NCI-H510A (cell line): ENCODE measurements around the gene USP47.
"Not testable (repeated sequence)": the region's sequence is repeated elsewhere in the genome, so short reads cannot be mapped to it uniquely, and the experiment has no call there.

Source experiments
- DNase-seq: peaks from one replicate; lab custom pipeline; 2025; lab: John Stamatoyannopoulos, UW

Gene USP47

DNA sequence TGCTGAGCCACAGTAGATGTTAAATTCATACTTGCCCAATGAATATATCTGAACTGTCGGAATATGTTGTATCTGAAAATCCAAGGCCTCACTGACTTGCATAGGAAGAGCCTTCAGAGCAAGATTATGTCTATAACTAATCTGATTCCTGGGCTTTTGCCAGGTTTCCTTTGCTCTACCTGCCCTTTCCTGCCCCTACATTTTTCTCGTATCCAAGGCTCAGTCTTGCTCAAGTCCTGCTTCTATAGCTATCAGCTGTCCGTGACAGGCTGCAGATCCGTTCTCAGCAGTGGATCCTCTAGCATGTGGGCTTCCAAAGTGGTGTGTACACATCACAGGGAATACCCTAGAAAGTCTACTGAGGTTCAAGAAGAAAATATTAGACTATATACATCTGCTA lies 18.8 kb upstream of the USP47 start:
- no peak for DNase-seq

DNA sequence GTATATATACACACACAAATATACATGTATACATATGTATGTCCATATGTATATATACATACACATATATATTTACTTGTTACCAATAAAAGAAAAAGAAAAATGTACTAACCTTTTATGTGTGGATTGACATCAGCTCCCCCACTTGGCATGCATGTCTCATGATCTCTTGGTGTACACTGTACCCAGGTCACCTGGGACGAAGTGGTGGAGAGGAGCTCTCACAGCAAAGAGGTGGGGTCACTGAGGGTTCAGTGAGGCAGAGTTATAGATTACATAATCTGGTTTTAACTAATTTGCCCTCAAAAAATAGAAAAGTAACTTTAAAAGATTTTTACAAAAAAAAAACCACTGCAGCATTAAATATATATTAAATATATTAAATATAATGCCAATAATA lies 15.5 kb upstream of the USP47 start:
- DNase-seq, result no peak

DNA sequence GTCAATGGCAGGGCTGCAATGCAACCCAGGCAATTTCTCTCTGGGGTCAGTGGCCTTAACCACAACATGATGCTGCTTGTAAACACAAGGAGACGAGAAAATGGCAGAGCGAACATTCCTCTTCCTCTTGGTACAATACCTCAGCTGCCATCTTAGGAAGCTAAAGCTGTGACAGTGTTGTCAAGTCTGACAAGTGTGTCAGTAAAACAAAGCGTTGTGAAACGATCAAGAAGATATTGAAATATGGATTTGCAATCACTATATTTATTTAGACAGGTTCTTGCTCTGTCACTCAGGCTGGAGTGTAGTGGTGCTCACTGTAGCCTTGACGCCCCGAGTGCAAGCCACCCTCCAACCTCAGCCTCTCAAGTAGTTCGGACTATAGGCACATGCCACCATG lies 14.5 kb upstream of the USP47 start:
- DNase-seq, result no peak

DNA sequence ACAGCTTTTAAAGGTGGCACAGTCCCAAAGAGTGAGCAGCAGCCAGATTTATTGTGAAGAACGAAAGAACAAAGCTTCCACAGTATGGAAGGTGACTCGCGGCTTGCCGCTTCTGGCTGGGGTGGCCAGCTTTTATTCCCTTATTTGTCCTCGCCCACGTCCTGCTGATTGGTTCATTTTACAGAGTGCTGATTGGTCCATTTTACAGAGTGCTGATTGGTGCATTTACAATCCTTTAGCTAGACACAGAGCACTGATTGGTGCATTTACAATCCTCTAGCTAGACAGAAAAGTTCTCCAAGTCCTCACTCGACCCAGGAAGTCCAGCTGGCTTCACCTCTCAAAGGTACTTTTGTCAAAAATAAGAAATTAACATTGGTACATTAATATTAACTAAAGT lies 10.4 kb upstream of the USP47 start:
- not testable (repeated sequence) for DNase-seq

GRCh38 chr11:11836676-11837231 lies 5.0 kb upstream of the USP47 start:
- DNase-seq, result no peak

DNA sequence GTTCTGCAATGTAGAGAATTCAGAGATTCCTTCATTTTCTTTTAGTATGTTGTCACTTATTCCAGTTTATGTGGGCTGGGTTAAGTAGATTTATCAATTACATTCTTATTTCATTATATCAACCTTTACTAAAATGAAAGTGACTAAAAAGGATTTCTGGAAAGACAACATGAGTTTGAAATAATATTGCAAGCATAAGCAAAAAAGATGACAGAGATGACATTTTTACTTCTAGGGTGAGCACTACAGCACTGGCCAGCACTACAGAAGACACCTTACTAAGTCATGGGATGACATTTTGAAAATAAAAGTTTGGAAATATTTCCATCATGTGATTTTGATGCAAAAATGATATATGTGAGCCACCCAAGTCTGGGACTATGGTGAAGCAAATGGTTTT lies 2.1 kb upstream of the USP47 start:
- no peak for DNase-seq

DNA sequence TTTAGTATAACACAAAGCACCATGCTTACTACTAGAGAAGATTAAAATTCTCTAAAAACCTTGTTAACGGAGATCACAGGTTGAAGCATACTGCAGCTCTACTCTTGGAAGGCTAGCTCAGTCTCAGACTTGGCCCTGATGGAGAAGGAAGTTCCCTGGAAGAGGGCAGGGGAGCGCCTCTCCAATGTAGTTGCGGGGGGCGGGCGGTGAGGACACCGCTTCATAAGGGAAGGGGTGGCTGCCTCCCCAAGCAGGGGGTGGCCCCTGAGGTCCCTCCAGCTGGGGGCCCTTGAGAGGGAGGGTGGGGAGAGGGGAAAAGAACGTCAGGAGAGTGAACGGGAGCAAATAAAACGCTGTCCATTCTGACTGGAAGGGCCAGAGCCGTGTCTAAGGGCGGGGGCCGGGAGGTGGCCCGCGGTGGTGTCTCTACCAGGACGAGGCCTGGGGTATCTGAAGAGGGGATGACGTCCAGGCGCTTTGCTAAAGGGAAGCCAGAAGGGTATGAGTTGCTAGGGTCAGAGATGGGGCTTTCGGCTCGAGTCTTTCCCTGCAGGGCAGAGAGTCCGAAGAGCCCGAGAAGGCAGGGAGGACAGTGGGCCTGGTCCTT lies 553 bp upstream of the USP47 start:
- no peak for DNase-seq

- DNase-seq, result no peak
These were observed 743 bp downstream of the USP47 start for GRCh38 chr11:11842421-11843008.

- no peak for DNase-seq
These were observed 1.4 kb downstream of the USP47 start for GRCh38 chr11:11843211-11843621.

- no peak for DNase-seq
These were observed 1.9 kb downstream of the USP47 start for GRCh38 chr11:11843642-11844041.

DNA sequence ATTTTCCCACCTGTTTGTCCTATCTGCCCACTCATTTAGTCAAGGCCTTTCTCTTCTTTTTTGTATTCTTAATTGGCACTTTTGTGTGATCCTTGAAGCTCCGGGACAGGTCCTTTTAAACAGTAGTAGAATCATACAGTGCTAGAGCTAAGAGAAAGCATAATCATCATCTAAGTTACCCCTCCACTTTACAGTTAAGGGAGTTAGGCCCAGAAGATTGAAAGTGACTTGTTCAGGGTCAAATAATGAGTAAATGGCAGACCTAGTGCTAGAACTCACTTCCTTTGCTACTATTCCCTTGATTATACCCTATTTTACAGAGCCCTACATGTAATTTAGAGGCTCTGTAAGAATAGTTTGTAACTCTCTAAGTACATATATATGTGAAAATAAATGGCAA lies 2.5 kb downstream of the USP47 start:
- no peak for DNase-seq

GRCh38 chr11:11845071-11845470 lies 3.3 kb downstream of the USP47 start:
- peak; percentile 13 for DNase-seq

- no peak for DNase-seq
These were observed 3.8 kb downstream of the USP47 start for GRCh38 chr11:11845551-11845950.

GRCh38 chr11:11847082-11847481 lies 5.3 kb downstream of the USP47 start:
- no peak for DNase-seq

DNA sequence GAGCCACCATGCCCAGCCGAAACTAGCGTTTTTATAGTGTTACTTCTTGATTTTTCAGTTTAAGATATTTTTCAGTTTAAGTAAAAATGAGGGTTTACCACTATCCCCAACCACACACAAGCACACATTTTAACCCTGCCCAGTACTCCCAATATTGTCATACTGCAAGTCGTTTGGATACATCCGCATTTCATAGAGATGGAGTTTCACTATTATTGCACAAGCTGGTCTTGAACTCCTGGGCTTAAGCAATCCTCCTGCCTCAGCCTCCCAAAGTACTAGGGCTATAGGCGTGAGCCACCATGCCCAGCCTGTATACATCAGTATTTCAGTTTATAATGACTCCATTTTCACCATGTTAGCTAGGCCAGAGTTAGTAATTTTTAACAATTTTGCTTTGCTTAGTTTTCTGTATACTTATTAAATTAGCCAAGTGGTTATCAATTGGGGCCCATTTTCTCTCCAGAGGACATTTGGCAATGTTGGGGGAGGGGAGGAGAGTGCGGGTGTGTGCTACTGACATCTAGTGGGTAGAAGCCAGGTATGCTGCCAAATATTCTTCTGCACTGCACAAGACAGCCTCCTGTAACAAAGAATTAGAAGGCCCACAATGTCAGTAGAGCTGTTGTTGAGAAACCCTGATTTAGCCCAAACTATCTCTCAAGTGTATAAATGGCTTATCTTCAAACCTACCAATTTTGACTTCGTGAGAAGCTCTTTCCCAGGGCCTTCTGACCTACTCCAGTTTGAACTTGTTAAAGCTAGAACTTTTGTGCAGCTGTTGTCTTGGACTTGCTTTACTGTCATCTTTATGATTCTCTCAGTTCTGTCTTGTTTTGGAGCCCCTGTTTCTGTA lies 7.3 kb downstream of the USP47 start:
- DNase-seq, result peak; percentile 7

GRCh38 chr11:11850668-11851067 lies 8.9 kb downstream of the USP47 start:
- DNase-seq, result no peak

DNA sequence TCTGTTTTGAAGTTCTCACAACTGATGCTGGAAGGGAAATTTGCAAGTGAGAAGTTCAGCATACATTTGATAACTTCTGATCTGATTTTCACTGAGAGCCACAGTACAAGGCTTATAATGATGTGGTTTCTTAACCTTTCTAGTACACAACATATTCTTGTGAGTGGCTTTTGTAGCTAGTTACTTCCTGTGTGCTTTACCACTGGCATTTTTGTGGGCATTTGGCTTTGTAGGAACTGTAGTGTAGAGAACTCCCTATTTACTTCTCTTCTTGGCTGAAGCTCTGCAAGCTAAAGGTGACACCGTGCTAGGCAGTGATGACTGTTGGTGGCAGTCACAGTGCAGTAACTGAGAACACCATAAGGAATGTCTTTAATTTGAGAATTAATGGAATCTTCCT lies 14.9 kb downstream of the USP47 start:
- no peak for DNase-seq

DNA sequence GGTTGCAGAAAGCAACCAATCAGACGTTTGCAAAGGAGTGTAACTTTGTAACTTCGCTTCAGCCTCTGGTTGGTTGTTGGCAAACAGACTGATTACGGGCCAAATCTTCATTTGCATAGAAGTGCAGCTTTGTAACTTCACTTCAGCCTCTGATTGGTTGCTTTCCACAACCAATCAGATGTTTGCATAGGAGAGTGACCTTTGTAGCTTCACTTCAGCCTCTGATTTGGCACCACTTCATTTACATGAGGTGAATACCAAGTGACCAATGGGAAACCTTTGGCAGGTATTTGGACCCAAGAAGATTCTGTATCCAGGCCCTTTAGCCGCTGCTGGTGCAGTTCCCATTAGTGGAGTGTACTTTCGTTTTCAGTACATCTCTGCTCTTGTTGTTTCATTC lies 16.0 kb downstream of the USP47 start:
- DNase-seq, result no peak

DNA sequence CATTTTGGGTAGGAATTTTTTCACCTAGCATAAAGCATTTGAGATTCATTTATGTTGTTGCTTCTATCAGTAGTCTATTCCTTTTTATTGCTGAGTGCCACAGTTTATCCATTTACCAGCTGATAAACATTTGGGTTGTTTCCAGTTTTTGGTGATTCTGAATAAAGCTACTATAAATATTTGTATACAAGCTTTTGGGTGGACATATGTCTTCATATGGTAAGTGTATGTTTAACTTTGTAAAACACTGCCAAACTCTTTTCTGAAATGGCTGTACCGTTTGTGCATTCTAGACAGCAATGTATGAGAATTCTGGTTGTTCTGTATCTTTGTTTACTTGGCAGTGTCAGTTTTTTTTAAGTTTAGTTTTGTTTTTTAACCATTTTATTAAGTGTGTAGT lies 16.9 kb downstream of the USP47 start:
- no peak for DNase-seq

- DNase-seq, result no peak
These were observed 18.6 kb downstream of the USP47 start for GRCh38 chr11:11860103-11860979.

GRCh38 chr11:11862999-11863398 lies 21.2 kb downstream of the USP47 start:
- no peak for DNase-seq

GRCh38 chr11:11864332-11864731 lies 22.6 kb downstream of the USP47 start:
- DNase-seq, result no peak
